DMS 273 treated with DMSO at 0.1 percent for 48 hours (cell line): Measurements from ENCODE around the gene KCND2.

Experiments
- DNase-seq: peaks from one replicate; lab custom pipeline; 2025; lab: John Stamatoyannopoulos, UW

KCND2 gene

GRCh38 chr7:120311028-120311788 is 38.2 kb downstream of the KCND2 start:
- no peak for DNase-seq

DNA sequence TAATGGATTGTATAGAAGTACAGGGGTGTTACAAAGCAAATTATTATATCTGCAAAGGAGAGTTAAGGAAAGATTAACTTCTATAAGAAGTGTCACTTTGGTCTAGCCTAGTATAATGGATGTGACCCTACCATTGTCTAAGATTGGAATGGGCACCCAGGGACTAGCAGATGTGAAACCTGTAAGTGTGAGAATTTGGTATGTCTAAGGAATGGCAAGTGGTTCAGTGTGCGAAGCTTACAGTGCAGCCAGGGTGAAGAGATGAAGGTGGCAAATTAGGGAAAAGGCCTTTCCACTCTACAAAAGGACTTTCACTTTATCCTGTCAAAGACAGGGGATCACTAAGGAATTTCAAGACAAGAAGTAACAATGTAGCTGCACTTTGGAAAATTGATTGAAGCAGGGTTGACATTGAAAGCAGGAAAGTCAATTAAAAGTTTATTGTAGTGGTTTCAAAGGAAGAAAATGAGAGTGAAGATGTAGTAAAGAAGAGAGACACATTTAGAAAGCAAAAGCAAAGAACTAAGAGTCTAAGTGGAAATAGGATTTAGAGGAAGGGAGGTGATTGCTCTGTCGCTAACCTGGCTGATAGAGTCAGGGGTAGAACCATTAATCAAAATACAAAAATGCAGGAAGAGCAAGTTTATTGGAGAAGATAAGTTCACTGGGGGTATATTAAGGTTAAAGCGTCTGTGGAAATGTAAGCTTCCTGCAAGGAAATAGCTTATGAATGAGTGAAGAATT is 47.4 kb downstream of the KCND2 start:
- DNase-seq, result no peak

GRCh38 chr7:120327054-120327453 is 54.1 kb downstream of the KCND2 start:
- no peak for DNase-seq

GRCh38 chr7:120332433-120332832 is 59.5 kb downstream of the KCND2 start:
- DNase-seq, result no peak

- no peak for DNase-seq
Observed at GRCh38 chr7:120334475-120334874, 61.5 kb downstream of the KCND2 start.

- no peak for DNase-seq
Observed at GRCh38 chr7:120337308-120337907, 64.4 kb downstream of the KCND2 start.

GRCh38 chr7:120344276-120344675 is 71.3 kb downstream of the KCND2 start:
- no peak for DNase-seq

GRCh38 chr7:120353171-120353570 is 80.2 kb downstream of the KCND2 start:
- no peak for DNase-seq

GRCh38 chr7:120360918-120361317 is 87.9 kb downstream of the KCND2 start:
- DNase-seq, result no peak

GRCh38 chr7:120363414-120363813 is 90.4 kb downstream of the KCND2 start:
- no peak for DNase-seq

DNA sequence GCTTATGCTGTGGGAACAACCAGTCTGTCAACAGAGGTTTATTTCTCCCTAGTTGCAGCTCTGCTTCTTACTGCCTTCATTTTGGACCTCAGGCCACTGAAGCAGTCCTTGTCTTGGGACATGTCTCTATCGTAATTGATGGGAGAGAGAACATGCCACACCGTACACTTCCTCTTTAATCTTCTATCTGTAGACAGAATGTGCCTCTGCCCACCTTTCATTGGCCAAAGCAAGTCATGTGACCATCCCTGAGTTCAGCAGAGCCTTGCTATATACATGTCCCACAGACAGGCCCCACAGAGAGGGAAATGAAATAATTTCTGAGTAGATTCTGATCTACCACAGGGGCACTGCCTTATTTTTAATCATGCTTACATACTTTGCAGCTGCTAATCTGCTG is 98.0 kb downstream of the KCND2 start:
- no peak for DNase-seq

GRCh38 chr7:120373174-120373573 is 100.2 kb downstream of the KCND2 start:
- no peak for DNase-seq

DNA sequence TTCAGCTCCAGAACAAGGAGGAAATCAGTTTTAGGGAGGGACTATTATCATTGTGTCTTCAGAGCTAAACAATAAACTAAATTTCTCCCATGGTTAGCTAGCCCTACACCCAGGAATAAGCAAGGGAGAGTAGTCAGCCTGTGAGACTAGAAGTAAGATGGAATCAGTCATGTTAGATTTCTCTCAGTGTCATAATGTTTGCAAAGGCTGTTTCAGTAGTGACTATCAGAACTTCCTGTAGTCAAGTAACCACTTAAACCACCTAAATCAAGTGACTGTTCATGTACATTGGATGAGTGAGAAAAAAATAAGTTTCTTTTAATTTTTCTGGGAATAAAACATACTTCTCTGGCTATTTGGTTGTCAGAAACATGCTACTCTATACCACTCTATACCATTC is 121.6 kb downstream of the KCND2 start:
- DNase-seq, result no peak

- DNase-seq, result no peak
Observed at GRCh38 chr7:120395526-120396019, 122.6 kb downstream of the KCND2 start.

- no peak for DNase-seq
Observed at GRCh38 chr7:120398284-120399000, 125.5 kb downstream of the KCND2 start.

- DNase-seq, result no peak
Observed at GRCh38 chr7:120400806-120401455, 128.0 kb downstream of the KCND2 start.

- no peak for DNase-seq
Observed at GRCh38 chr7:120402079-120402767, 129.2 kb downstream of the KCND2 start.

DNA sequence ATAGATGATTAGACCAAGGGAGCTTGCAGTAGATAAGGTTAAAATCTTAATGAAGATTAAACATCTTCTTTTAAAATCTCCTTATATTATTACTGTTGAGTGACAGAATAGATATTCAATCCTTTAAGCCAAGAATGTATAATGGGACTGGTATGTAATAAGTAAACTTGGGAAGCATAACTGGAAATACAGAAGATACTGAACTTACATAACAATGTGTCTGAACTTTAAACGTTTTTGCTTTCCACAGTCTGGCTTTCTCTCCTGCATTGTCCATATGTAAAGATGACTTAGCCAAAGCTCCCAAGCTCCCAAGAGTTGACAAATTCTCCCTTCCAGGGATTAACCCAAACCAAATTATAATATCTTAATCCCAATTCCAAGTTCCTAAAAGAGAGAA is 129.8 kb downstream of the KCND2 start:
- no peak for DNase-seq

DNA sequence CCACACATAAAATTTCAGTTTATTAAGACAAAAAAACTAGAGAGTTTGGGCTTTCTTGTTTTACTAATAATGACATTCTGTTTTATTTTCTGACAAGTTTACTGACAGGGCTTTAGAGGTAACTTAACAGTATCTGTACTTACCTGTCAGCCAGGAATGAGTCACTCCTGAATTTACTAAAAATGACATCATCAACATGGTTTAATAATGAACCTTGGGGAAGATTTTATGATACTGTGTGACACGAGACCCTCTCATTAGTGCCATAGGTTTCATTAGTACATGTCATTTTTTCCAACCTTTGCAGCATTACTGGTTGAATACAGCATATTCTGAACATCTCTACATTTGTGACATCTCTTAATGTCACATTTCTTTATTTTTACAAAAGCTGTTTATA is 131.1 kb downstream of the KCND2 start:
- no peak for DNase-seq

DNA sequence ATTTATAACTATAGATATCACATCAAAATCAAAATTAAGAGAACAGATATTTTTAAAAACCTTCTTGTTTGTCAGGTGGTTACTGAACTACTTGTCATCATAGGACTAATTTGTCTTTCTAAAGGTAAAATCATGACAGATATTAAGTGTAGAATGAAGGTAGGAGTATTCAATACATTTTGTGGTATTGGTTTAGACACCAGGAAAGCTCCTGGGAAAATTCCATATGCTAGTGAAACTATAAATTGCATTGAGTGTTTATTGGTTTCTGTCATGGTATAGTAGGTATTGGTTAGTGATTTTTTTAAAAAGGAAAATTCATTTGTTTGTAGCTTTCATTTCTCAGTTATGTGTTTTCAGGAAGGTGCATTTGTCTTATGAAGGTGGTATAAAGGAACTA is 132.7 kb downstream of the KCND2 start:
- DNase-seq, result no peak

- no peak for DNase-seq
Observed at GRCh38 chr7:120407010-120407409, 134.0 kb downstream of the KCND2 start.
